ENCODE results near the gene ARPC5.

ARPC5 gene

DNA sequence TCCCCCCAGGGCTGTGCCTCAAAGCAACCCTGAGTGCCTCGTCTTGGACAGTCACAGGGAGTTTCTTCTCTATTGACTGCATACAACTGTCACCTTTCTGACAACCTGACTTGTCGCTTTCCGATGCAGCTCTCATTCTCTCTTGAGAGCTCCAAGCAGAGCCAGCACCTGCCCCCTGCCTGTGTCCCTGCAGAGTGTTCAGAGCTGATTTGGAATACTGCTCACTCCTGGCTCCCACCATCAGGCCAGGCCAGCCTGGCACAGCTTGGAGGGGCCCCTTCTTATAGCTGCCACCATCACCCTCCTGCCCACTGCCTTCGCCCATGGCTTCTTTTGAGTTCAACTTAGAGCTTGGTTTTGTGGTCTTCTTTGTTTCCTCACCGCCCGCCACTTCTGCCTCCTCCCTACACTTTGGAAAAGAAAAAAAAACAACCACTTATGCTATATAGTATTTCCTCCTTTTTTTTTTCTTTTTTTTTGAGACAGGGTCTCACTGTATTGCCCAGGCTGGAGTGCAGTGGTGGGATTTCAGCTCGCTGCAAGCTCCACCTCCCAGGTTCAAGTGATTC is 57.6 kb downstream of the ARPC5 start:
- Histone ChIP-seq H3K27ac (no peak overlapping the region), H3K79me2 (ENCODE audit: insufficient read depth, low read depth) (no peaks in the 10 kb centered on the region), H3K27me3 (ENCODE audit: insufficient read depth, low read depth) (no peaks in the 10 kb centered on the region), H3K36me3 (ENCODE audit: insufficient read depth) (no peaks in the 10 kb centered on the region), H4K20me1 (ENCODE audit: insufficient read depth) (no peaks in the 10 kb centered on the region), H3K4me3 (IDR thresholded peaks at IDR 0.05; ENCODE audit: insufficient read depth, low read depth, low read length) (no peak overlapping the region), H3K4me1 (ENCODE audit: low read depth, poor library complexity, severe bottlenecking) (no peaks in the 10 kb centered on the region), H2AFZ (ENCODE audit: low read depth) (no peak overlapping the region), H3K4me2 (no peak overlapping the region), H3K9ac (no peak overlapping the region)
- TF ChIP-seq, protein P1, sequence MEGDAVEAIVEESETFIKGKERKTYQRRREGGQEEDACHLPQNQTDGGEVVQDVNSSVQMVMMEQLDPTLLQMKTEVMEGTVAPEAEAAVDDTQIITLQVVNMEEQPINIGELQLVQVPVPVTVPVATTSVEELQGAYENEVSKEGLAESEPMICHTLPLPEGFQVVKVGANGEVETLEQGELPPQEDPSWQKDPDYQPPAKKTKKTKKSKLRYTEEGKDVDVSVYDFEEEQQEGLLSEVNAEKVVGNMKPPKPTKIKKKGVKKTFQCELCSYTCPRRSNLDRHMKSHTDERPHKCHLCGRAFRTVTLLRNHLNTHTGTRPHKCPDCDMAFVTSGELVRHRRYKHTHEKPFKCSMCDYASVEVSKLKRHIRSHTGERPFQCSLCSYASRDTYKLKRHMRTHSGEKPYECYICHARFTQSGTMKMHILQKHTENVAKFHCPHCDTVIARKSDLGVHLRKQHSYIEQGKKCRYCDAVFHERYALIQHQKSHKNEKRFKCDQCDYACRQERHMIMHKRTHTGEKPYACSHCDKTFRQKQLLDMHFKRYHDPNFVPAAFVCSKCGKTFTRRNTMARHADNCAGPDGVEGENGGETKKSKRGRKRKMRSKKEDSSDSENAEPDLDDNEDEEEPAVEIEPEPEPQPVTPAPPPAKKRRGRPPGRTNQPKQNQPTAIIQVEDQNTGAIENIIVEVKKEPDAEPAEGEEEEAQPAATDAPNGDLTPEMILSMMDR (conservative IDR thresholded peaks at IDR 0.05; ENCODE audit: low read depth, low read length), result no peak

DNA sequence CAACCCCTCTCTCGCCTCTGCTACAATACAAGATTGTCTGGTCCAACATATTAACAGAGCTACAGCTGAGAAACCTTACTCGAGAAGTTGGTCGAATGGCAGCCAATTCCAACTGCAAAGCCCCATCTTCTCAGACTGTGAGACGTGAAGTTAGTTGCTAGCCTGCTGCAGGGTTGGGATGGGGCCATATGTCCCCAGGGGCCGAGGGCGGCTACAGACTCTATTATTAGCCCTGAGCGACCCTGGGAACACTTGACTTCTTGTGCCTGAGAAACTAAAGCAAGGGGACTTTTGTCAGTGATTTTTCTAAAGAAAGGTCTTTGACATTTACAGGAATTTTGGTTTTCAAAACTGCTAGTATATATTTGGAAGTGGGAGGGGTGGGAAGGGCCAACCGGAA is 59.0 kb downstream of the ARPC5 start:
- no peak overlapping the region for H2AFZ ChIP-seq (ENCODE audit: low read depth)
- no peak overlapping the region for H3K4me2 ChIP-seq
- H3K4me3 ChIP-seq (IDR thresholded peaks at IDR 0.05; ENCODE audit: insufficient read depth, low read depth, low read length), result no peak overlapping the region
- H4K20me1 ChIP-seq (ENCODE audit: insufficient read depth), result no peaks in the 10 kb centered on the region
- H3K27ac ChIP-seq, result no peak overlapping the region
- H3K4me1 ChIP-seq (ENCODE audit: low read depth, poor library complexity, severe bottlenecking), result no peaks in the 10 kb centered on the region
- H3K27me3 ChIP-seq (ENCODE audit: insufficient read depth, low read depth), result no peaks in the 10 kb centered on the region
- TF ChIP-seq, protein P1 (conservative IDR thresholded peaks at IDR 0.05; ENCODE audit: low read depth, low read length), result no peak
- no peaks in the 10 kb centered on the region for H3K79me2 ChIP-seq (ENCODE audit: insufficient read depth, low read depth)
- H3K36me3 ChIP-seq (ENCODE audit: insufficient read depth), result no peaks in the 10 kb centered on the region
- no peak overlapping the region for H3K9ac ChIP-seq

GRCh38 chr1:183575606-183576005 is 60.0 kb downstream of the ARPC5 start:
- H3K9ac ChIP-seq, result no peak overlapping the region
- H4K20me1 ChIP-seq (ENCODE audit: insufficient read depth), result no peaks in the 10 kb centered on the region
- H3K4me3 ChIP-seq (IDR thresholded peaks at IDR 0.05; ENCODE audit: insufficient read depth, low read depth, low read length), result no peak overlapping the region
- H3K4me2 ChIP-seq, result no peak overlapping the region
- no peak overlapping the region for H3K27ac ChIP-seq
- no peaks in the 10 kb centered on the region for H3K79me2 ChIP-seq (ENCODE audit: insufficient read depth, low read depth)
- TF ChIP-seq, protein P1 (conservative IDR thresholded peaks at IDR 0.05; ENCODE audit: low read depth, low read length), result no peak
- H3K27me3 ChIP-seq (ENCODE audit: insufficient read depth, low read depth), result no peaks in the 10 kb centered on the region
- no peak overlapping the region for H2AFZ ChIP-seq (ENCODE audit: low read depth)
- H3K4me1 ChIP-seq (ENCODE audit: low read depth, poor library complexity, severe bottlenecking), result no peaks in the 10 kb centered on the region
- no peaks in the 10 kb centered on the region for H3K36me3 ChIP-seq (ENCODE audit: insufficient read depth)

DNA sequence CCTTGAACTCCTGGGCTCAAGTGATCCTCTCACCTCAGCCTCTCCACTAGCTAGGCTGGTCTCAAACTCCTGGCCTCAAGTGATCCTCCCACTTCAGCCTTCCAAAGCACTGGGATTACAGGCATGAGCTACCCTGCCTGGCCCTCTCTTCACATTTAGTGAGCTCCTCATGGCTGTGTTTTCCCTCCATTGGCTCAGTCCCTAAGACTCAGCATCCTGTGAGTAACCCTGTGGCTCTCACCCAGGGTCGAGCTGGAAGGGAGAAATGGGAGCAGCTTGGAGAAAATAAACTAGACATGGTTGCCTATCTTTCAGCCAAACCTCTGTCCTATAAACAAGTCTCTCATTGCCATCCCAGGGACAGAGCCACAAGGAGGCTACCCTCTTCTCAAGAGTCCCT is 62.9 kb downstream of the ARPC5 start:
- Histone ChIP-seq H3K36me3 (ENCODE audit: insufficient read depth) (no peaks in the 10 kb centered on the region), H3K27ac (no peak overlapping the region), H3K27me3 (ENCODE audit: insufficient read depth, low read depth) (no peaks in the 10 kb centered on the region), H3K4me1 (ENCODE audit: low read depth, poor library complexity, severe bottlenecking) (peaks cover 1% of the 10 kb centered on the region), H3K79me2 (ENCODE audit: insufficient read depth, low read depth) (no peaks in the 10 kb centered on the region), H3K4me2 (no peak overlapping the region), H3K9ac (no peak overlapping the region), H4K20me1 (ENCODE audit: insufficient read depth) (no peaks in the 10 kb centered on the region), H3K4me3 (IDR thresholded peaks at IDR 0.05; ENCODE audit: insufficient read depth, low read depth, low read length) (no peak overlapping the region), H2AFZ (ENCODE audit: low read depth) (no peak overlapping the region)
- TF ChIP-seq, protein P1 (conservative IDR thresholded peaks at IDR 0.05; ENCODE audit: low read depth, low read length), result no peak

All from KMS-11 (cell line).